HG03097 (cell line): ENCODE results near the gene MDH2.
"Not testable (repeated sequence)": the region's sequence is repeated elsewhere in the genome, so short reads cannot be mapped to it uniquely, and the experiment has no call there.

ENCODE experiments used
- ATAC-seq: cut with Tn5 transposase; IDR thresholded peaks from one replicate; pipeline ENCODE4 v1.9.1; 2021; ENCODE audit not compliant: unreplicated experiment, low FRiP score

MDH2 gene

GRCh38 chr7:76106893-76107292 lies 59.0 kb downstream of the MDH2 start:
- ATAC-seq: no peak

DNA sequence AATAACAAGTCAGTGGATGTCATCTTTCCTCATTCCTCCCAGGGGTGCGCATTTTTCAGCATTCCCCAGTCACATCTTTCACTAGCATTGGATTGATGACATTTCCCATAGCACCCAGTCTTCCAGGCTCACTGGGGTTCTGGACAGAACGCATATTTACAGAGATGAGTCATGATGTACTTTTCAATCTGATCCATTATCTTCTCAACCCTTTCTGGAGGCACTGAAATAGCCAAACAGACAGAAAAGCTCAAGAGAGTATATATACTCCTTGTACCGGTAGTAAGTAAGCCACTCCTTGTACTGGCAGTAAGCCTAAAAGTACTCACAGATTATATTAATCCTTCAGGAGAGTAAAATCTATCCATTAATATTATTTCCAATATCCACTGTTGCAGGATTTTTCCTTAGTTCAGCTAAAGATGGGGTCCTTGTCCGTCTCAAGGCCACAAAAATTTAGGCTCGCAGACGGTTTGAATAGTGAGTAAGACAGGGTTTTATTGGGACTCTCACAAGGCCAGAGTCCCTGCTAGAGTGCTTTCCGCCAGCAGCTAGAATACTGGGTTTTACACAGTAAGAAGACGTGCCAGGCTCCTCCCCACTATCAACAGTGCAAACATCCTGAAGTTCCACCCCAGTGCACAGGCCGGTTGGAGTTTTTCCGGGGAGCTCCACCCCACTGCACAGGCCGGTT lies 60.8 kb downstream of the MDH2 start:
- no peak for ATAC-seq

DNA sequence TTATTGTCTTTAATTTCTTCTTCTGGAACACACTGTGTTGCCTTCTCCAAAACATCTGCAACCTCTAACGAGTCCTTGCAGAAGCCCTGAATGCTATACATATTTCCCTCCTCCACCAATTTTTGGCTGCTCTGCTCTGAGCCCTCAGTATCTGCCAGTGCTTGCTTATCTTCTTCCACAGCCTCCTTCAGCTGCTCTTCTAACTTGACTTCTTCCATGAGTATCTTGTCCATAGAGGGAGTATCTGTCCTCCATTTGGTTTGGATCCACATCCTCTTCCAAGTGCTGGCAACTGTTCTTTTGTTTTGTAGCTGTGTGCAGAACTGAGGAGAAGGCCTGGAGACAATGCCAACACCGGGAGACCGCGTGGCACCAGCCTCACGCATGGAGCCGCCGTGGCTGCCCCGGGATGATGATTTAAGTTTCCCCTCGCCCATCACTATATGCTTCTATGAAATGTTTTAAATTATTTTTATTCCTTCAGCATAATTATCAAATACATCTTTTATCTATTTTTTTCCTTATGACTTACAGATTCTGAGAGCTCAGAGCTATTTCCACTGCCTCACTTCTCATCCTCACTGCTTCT lies 65.2 kb downstream of the MDH2 start:
- ATAC-seq: not testable (repeated sequence)

DNA sequence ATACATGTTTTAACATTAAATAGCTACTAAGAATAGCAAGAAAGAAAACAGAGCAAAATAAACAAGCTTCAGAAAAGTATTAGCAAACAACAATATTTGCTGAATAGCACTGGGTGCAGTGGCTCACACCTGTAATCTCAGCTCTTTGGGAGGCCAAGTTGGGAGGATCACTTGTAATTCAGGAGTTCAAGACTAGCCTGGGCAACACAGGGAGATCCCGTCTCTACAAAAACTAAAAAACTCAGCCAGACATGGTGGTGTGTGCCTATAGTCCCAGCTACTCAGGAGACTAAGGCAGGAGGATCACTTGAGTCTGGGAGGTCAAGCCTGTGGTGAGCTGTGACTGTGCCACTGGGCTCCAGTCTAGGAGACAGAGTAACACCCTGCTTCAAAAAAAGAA lies 66.8 kb downstream of the MDH2 start:
- ATAC-seq: not testable (repeated sequence)
